HG03439 (cell line): ENCODE measurements around the gene ZNF729.
"Not testable (repeated sequence)": the region's sequence is repeated elsewhere in the genome, so short reads cannot be mapped to it uniquely, and the experiment has no call there.

Source experiments
- ATAC-seq: cut with Tn5 transposase; IDR thresholded peaks from one replicate; pipeline ENCODE4 v1.9.1; 2021; ENCODE audit warnings: mild to moderate bottlenecking, moderate library complexity; ENCODE audit not compliant: unreplicated experiment

ZNF729 gene

DNA sequence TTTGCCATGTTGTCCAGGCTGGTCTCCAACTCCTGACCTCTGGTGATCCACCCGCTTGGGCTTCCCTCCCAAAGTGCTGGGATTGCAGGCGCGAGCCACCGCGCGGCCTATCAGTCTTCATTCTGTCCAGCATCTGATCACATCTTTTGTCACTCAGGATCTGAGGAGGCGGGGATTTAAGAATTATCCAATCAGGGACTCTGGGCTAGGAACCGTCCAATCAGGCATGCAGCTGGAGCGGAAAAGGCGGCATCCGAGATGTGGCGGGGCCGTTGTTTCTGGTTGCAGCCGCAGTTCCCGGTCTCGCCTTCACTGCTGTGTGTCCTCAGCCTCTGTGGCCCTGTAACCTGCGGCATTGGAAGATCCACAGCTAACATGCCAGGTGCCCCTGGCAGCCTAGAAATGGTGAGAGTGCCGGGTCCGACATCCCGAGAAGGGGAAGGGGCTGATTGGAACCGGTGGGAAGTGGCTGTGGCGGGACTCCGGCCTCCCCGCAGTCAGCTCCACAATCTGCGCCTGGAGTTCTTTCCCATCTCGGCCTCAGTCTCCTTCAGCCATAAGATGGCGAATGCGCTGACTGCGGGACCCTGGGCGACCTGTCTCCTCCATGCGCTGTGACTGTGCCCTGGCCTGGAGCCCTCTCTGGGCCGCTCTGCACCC is at the start of gene ZNF729:
ZNF729 (plus strand) TSS at position 291 of the 660 bp plus-strand sequence; CDS start at position 376, 85 bp downstream.
- no peak for ATAC-seq

DNA sequence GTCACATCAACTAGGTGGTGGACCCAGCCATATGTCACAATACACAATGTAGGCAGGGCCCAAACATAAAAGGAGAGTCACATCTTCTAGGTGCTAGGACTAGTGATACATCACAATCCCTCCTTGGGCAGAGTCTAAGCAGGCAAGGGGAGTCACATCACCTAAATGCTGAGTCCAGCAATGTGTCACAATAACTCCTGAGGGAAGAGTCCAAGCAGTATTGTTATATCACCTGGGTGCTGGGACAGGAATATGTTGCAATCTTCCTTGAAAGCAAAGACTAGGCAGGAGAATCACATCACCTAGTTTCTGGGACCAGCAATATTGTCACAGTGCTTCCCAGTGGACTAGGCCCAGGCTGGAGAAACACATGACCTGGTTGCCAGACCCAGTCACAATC is 29.4 kb upstream of the ZNF729 start:
- no peak for ATAC-seq

DNA sequence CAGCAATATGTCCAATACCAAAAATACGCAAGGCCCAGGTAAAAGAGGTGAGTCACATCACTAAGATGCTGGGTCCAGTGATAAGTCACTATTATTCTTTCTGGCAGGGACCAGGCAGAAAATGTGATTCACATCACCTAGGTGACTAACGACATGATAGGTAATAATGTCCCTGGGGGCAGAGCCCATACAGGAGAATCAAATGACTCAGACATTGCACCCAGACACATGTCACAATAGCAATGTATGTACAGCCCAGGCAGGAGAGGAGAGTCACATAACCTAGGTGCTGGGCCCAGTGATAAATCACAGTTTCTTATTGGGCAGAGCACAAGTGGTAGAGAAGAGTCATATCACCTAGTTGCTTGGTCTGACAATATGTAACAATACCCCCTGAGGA is 28.9 kb upstream of the ZNF729 start:
- ATAC-seq, result no peak

DNA sequence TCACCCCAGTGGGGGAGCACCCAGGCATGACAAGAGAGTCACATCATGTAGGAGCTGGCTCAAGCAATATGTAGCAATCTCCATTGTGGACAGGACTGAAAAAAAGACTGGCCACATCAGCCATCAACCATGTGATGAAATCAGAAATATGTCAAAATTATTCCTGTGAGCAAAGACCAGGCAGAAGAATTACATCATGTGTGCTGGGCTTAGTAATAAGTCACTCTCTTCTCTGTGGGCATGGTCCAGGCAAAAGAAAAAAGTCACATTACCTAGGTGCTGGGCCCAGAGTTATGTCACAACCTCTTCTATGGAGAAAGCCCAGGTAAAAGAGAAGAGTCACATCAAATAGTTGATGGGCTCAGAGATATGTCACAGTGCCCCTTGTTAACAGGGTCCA is 28.3 kb upstream of the ZNF729 start:
- no peak for ATAC-seq

DNA sequence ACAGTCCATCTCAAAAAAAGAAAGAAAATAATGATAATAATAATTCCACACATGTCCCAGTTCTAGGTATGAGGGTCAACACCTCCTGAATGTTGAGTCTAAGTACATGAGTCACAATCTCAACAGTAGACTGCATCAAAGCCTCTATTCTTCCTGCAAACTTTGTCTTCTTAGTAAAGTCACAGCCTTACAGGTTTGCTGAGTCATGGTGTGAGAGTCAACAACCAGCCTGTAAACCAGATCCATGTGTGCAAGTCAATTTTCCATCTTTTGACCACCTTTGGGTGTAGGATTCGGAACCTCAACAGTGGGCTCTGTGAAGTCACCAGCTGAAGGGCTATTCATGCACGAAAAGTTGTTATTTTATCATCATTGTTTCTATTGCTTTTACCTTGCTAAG is 25.7 kb upstream of the ZNF729 start:
- ATAC-seq, result no peak

DNA sequence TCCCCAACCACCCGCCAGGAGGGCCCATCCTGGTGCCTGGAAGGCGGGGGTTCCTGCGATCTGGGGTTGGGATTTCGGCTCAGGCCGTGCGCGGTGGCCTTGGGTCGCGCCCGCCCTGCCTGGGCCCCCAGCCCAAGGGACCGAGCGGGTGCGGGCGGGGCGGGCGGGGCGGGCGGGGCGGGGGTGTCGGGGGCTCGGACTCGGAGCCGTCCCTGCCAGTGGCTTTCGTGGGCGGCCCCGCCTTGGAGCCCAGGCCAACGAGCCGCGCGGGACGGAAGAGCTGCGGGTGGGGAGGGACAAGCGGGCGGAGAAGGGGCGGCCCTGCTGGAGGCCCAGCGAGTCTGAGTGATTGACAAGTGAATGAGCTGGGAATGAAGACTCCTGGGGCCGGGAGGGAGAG is 24.6 kb upstream of the ZNF729 start:
- no peak for ATAC-seq

DNA sequence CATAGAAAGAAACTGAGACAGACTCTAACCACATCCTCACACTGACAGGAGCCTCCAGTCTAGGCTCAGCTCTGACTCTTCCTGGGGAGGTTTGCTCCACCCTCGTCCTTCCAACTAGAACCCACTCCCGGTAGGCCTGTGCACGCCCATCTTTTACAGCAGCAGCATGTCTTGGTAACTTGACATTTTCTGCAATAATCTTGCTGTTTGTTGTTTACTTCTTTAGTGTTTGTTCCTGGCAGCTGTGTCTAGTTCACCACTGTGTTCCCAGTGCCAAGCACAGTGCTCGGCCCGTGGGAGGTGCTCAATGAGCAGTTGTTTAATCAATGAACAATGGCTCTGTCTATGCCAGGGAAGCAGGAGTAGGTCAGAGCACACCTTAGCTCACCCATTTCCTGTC is 23.1 kb upstream of the ZNF729 start:
- no peak for ATAC-seq

DNA sequence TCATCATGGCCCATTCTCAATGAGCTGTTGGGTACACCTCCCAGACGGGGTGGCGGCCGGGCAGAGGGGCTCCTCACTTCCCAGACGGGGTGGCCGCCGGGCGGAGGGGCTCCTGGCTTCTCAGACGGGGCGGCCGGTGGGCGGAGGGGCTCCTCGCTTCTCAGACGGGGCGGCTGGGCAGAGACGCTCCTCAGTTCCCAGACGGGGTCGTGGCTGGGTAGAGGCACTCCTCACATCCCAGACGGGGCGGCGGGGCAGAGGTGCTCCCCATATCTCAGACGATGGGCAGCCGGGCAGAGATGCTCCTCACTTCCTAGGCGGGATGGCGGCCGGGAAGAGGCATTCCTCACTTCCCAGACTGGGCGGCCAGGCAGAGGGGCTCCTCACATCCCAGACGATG is 35.3 kb downstream of the ZNF729 start:
- ATAC-seq, result not testable (repeated sequence)

DNA sequence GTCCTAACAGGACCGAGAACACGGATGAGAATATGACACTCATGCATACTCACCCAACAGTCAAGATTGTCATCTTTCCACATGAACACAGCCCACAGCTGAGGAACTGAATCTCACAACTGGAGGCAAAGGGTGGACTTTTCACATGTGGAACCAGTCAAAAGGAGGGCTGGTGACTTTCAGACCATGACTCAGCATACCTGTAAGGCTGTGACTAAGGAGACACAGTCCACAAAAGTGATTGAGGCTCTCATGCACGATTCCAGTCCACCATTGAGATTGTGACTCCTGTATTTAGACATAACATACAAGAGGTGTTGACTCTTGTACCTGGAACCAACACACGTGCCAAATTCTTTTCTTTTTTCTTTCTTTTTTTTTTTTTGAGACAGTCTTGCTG is 40.0 kb downstream of the ZNF729 start:
- no peak for ATAC-seq

DNA sequence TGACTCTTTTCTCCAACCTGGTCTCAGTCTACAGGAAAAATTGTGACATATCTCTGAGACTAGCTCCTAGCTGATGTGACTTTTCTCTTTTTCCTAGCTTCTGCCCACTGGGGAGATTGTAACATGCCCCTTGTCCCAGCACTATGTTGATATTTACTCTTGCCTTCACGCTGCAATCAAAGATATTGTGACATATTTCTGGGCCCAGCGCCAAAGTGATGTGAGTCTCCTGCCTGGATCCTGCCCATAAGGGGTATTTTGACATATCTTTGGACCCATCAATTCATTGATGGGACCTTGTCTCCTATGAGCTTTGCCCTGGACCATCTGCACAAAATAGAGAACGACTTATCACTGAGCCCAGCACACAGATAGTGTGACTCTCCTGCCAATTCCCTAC is 41.1 kb downstream of the ZNF729 start:
- ATAC-seq, result no peak

DNA sequence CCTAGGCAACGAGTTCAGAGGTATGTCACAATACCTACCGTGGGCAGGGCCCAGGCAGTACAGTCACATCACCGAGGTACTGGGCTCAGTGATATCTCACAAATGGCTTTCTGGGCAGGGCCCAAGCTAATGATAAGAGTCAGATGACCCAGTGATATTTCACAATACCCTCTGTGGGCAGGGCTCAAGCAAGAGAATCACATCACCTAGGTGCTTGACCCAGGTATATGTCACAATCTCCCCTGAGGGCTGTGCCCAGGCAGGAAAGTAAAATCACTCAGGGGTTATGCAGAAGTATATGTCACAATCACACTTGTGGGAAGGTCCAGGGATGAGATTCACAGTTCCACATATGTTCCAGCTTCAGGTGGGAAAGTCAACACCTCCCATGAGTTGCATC is 45.3 kb downstream of the ZNF729 start:
- no peak for ATAC-seq

DNA sequence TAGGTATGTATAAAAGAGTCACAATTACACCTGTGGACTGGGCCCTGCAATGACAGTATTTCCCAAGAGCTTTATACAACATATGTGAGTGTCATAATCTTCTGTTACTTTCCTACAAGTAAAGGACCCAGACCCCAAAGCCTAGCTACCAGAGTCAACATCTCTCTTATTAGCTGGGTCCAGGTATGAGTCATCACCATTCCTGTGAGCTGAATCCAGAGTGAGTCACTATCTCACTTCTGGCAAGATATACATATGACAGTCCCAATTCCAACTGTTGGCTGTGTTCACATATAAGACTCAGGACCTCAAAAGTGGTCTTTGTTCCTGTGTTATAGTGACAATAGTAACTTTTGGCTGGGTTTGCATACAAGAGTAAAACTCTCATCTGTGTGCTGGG is 46.7 kb downstream of the ZNF729 start:
- no peak for ATAC-seq

DNA sequence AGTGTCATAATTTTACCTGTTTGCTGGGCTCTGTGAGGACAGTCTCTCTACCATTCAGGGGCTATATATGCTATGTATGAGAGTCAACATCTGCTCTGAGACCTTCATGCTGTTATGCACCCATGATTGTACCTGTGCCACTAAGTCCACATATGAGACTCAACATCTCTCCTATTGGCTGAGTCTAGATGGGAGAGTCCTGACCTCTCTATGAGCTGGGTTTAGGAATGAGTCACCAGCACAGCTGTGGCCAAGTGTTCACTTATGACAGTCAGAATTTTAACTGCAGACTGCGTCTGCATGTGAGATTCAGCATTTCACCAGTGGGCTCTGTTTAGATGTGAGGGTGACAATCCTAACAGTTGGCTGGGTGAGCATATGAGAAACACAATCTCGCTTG is 49.5 kb downstream of the ZNF729 start:
- no peak for ATAC-seq

DNA sequence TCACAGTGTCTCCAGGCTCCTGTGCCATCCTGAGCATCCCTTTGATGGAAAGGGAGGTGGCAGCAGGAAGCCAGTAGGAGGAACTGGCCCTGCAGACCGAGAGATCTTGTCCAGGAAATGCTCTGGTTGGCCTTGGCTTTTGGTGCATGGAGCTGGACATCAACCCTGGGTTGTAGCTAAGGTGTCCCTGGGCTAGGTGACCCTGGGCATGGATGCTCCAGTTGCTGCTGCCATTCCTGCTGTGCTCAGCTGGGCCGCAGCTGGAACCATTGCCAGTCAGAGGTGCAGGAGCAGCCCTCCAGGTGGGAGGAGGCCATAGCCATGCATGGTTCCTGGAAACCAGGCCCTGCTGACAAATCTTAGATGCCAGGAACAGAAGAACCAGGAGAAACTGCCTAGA is 68.4 kb downstream of the ZNF729 start:
- ATAC-seq, result no peak
